Measurements from ENCODE around the gene LRRC40. TPM values are rescaled to one million over a fixed set of nuclear protein-coding genes. Genes with fewer than 3 reads are reported as not detected.

The LRRC40 gene
- polyA plus RNA-seq, 1 donor (not counting 4 experiments of a cell fraction or from before 2014, with no cell fraction given), result 28.5 TPM

DNA sequence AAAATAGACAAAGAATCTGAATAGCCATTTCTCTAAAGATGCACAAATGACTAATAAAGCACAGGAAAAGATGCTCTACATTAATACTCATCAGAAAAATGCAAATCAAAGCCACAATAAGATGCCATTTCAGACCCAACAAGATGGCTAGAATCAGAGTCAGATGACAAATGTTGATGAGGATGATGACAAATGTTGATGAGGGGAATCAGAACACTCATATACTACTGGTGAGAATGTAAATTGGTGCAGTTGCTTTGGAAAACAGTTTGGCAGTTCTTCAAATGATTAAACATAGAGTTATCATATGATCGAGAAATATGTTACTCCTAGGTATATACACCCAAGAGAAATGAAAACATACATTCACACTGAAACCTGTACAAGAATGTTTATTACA lies 33.9 kb downstream of the LRRC40 start:
- H3K9me1 ChIP-seq (ENCODE audit: control insufficient read depth, extremely low read depth, insufficient read depth, low read length), result no peaks in the 10 kb centered on the region
- H3K27ac ChIP-seq (ENCODE audit: control insufficient read depth, insufficient read depth, low read length), result no peak overlapping the region
- H3K4me1 ChIP-seq (ENCODE audit: control insufficient read depth, extremely low read depth, insufficient read depth, low read length), result no peaks in the 10 kb centered on the region
- H2AFZ ChIP-seq (ENCODE audit: control insufficient read depth, low read length), result no peak overlapping the region
- no peak for DNase-seq (ENCODE audit: low read depth, low spot score)
- no peak overlapping the region for H3K9ac ChIP-seq (ENCODE audit: control insufficient read depth, extremely low read depth, insufficient read depth, low read length)
- H3K9me3 ChIP-seq (ENCODE audit: control insufficient read depth, low read depth, low read length), result no peaks in the 10 kb centered on the region
- H3K79me2 ChIP-seq (ENCODE audit: control insufficient read depth, insufficient read depth, low read length), result no peaks in the 10 kb centered on the region
- no peak overlapping the region for H3K4me3 ChIP-seq (ENCODE audit: control insufficient read depth in 2 of 3, extremely low read depth in 1 of 3, insufficient read depth in 2 of 3, low read depth in 1 of 3, low read length in 3 of 3)
- H4K20me1 ChIP-seq (ENCODE audit: control insufficient read depth, extremely low read depth, insufficient read depth, low read length), result no peaks in the 10 kb centered on the region
- H3K27me3 ChIP-seq (ENCODE audit: control insufficient read depth, extremely low read depth, insufficient read depth, low read length), result no peaks in the 10 kb centered on the region
- peak; percentile 34 for FAIRE-seq
- no peak overlapping the region for H3K4me2 ChIP-seq (ENCODE audit: control insufficient read depth, extremely low read depth, insufficient read depth, low read depth, low read length)
- H3K36me3 ChIP-seq (ENCODE audit: control insufficient read depth in 2 of 2, extremely low read depth in 1 of 2, insufficient read depth in 2 of 2, low read length in 2 of 2), result no peaks in the 10 kb centered on the region
- dilution Hi-C loops (cut with MboI; ENCODE audit: extremely low pct_ligation_motif_present, low sequenced_read_pairs), result no loop called here
- TF ChIP-seq, protein P1, sequence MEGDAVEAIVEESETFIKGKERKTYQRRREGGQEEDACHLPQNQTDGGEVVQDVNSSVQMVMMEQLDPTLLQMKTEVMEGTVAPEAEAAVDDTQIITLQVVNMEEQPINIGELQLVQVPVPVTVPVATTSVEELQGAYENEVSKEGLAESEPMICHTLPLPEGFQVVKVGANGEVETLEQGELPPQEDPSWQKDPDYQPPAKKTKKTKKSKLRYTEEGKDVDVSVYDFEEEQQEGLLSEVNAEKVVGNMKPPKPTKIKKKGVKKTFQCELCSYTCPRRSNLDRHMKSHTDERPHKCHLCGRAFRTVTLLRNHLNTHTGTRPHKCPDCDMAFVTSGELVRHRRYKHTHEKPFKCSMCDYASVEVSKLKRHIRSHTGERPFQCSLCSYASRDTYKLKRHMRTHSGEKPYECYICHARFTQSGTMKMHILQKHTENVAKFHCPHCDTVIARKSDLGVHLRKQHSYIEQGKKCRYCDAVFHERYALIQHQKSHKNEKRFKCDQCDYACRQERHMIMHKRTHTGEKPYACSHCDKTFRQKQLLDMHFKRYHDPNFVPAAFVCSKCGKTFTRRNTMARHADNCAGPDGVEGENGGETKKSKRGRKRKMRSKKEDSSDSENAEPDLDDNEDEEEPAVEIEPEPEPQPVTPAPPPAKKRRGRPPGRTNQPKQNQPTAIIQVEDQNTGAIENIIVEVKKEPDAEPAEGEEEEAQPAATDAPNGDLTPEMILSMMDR (optimal IDR thresholded peaks at IDR 0.05 in 1 of 3, IDR thresholded peaks at IDR 0.05 in 1 of 3, conservative IDR thresholded peaks at IDR 0.05 in 1 of 3; ENCODE audit: extremely low read depth in 1 of 3, insufficient read depth in 2 of 3, low read length in 3 of 3), result no peak
- no peak for TF ChIP-seq EZH2 (IDR thresholded peaks at IDR 0.05; ENCODE audit: low read length)

DNA sequence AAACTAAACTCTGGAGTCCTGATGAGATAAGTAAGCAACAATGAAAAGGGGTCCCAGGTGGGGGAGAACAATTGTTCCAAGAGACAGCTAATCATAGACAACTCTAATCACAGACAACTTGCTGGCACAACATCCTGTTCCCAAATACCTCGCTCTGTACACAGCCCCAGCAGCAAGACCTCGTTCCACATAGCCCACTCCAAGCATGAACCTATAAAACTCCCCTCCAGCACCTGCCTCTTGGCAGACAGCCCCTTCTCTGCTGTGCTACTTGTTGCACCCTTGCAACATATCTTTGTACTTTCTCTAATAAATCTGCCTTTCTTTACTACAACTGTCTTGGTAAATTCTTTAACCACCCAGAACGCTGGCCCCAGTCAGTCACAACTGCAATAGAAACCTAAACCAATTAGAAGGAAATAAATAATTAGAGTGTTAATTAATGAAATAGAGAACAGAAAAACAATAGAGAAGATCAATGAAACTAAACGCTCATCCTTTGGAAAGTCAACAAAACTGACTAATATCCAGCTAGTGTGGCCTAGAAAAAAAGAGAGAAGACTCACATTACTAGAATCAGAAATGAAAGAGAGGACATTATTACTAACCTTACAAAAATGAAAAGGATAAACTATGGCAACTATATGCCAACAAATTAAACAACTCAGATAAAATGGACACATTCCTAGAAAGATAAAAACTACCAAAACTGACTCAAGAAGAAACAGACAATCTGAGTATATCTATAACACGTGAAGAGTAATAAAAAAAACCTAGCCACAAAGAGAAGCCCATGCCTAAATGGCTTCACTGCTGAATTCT lies 36.1 kb downstream of the LRRC40 start:
- no peak for FAIRE-seq

More for the DNA sequence above, 36.1 kb downstream of the LRRC40 start:
- no peak overlapping the region for H2AFZ ChIP-seq (ENCODE audit: control insufficient read depth, low read length)
- H3K79me2 ChIP-seq (ENCODE audit: control insufficient read depth, insufficient read depth, low read length), result no peaks in the 10 kb centered on the region
- no peak overlapping the region for H3K4me2 ChIP-seq (ENCODE audit: control insufficient read depth, extremely low read depth, insufficient read depth, low read depth, low read length)
- H3K4me3 ChIP-seq (ENCODE audit: control insufficient read depth in 2 of 3, extremely low read depth in 1 of 3, insufficient read depth in 2 of 3, low read depth in 1 of 3, low read length in 3 of 3), result no peak overlapping the region
- dilution Hi-C loops (cut with MboI; ENCODE audit: extremely low pct_ligation_motif_present, low sequenced_read_pairs), result no loop called here
- H3K27ac ChIP-seq (ENCODE audit: control insufficient read depth, insufficient read depth, low read length), result no peak overlapping the region
- no peaks in the 10 kb centered on the region for H3K36me3 ChIP-seq (ENCODE audit: control insufficient read depth in 2 of 2, extremely low read depth in 1 of 2, insufficient read depth in 2 of 2, low read length in 2 of 2)
- no peak for DNase-seq (ENCODE audit: low read depth, low spot score)
- no peak for TF ChIP-seq EZH2 (IDR thresholded peaks at IDR 0.05; ENCODE audit: low read length)
- TF ChIP-seq, protein P1 (optimal IDR thresholded peaks at IDR 0.05 in 1 of 3, IDR thresholded peaks at IDR 0.05 in 1 of 3, conservative IDR thresholded peaks at IDR 0.05 in 1 of 3; ENCODE audit: extremely low read depth in 1 of 3, insufficient read depth in 2 of 3, low read length in 3 of 3), result no peak
- no peaks in the 10 kb centered on the region for H3K9me3 ChIP-seq (ENCODE audit: control insufficient read depth, low read depth, low read length)
- no peaks in the 10 kb centered on the region for H3K4me1 ChIP-seq (ENCODE audit: control insufficient read depth, extremely low read depth, insufficient read depth, low read length)
- H4K20me1 ChIP-seq (ENCODE audit: control insufficient read depth, extremely low read depth, insufficient read depth, low read length), result no peaks in the 10 kb centered on the region
- no peaks in the 10 kb centered on the region for H3K27me3 ChIP-seq (ENCODE audit: control insufficient read depth, extremely low read depth, insufficient read depth, low read length)
- H3K9ac ChIP-seq (ENCODE audit: control insufficient read depth, extremely low read depth, insufficient read depth, low read length), result no peak overlapping the region
- no peaks in the 10 kb centered on the region for H3K9me1 ChIP-seq (ENCODE audit: control insufficient read depth, extremely low read depth, insufficient read depth, low read length)
